Measurements from ENCODE around the gene DIS3L2. TPM values are rescaled to one million over a fixed set of nuclear protein-coding genes. Genes with fewer than 3 reads are reported as not detected.

The DIS3L2 gene
- total RNA-seq, 2 donors from 2014 or later: 39.5 to 42.4 TPM

DNA sequence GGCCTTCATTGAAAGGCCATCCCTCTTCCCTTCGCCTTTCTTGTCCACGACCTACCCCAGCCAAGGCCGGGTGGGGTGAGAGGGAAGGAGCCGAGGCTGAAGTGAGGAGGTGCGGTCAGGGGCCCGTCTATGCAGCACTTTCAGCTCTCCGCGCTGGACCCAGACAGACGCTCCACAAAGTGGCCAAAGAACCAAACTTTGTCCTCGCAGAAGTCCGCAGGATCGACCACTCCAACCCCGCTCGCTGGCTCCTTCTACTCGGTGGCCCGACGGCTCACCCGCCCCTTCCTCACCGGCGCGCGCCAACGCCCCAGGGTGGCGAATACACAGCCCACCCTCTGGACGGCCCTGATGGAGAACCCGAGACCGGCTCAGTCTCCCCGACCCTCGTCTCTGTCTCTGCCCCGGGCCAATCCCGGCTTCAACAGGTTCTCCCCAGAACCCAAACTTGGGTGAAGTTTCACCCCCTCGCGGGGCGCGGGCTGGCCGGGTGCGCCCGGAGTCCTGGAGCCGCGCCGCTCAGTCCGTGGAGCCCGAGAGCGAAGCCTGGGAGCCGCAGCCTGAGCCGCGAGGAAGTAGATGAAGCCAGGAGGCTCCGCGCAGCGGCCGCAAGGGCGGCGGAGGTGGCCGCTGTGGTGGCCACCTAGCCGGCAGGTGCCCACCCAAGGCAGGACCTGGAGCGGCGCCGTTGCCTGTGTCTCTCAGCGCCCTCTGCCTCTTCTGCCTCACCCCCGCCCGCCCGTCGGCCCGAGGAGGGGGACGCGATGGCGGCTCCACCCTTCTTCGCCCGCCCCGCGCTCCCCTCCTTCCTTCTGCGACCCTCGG is 390.4 kb downstream of the DIS3L2 start:
- peaks cover 27% of the 10 kb centered on the region for H3K27me3 ChIP-seq (ENCODE audit: control insufficient read depth, insufficient read depth, low read length, poor library complexity, severe bottlenecking)
- no peak overlapping the region for H3K27ac Mint-ChIP-seq

DNA sequence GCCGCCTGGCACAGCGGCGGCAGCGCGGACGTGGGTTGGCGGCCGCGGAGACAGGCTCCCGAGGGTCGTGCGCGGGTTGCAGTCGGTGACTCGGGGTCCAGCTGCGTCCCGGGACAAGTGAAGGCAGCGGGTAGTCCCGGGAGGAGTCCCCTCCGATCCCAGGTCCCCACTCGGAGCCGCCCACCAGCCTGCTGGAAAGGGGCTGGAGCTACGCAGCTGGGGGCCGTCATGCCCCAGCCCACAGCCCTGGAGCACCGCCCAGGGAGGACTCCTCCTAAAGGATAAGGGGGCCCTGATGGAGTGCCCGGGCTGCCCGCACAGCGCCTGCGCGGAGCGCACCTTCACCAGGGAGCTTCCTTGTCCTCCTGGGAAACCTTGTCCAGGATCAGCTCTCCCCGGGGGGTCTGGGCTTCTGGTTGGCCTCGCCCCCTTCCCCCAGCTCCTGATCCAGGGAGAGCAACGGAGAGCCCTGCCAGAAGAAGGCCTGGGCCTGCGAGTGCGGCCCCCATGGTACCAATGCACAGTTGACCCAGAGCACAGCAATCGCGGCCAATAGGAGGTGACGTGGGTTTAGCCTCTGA is 391.1 kb downstream of the DIS3L2 start:
- H3K4me3 Mint-ChIP-seq: no peak overlapping the region
- H3K27me3 ChIP-seq (ENCODE audit: control insufficient read depth, insufficient read depth, low read length, poor library complexity, severe bottlenecking): peaks cover 27% of the 10 kb centered on the region
- H3K4me1 Mint-ChIP-seq: no peaks in the 10 kb centered on the region
- no peak overlapping the region for H3K4me3 ChIP-seq (ENCODE audit: low read length)
- TF ChIP-seq, protein P1, sequence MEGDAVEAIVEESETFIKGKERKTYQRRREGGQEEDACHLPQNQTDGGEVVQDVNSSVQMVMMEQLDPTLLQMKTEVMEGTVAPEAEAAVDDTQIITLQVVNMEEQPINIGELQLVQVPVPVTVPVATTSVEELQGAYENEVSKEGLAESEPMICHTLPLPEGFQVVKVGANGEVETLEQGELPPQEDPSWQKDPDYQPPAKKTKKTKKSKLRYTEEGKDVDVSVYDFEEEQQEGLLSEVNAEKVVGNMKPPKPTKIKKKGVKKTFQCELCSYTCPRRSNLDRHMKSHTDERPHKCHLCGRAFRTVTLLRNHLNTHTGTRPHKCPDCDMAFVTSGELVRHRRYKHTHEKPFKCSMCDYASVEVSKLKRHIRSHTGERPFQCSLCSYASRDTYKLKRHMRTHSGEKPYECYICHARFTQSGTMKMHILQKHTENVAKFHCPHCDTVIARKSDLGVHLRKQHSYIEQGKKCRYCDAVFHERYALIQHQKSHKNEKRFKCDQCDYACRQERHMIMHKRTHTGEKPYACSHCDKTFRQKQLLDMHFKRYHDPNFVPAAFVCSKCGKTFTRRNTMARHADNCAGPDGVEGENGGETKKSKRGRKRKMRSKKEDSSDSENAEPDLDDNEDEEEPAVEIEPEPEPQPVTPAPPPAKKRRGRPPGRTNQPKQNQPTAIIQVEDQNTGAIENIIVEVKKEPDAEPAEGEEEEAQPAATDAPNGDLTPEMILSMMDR (conservative IDR thresholded peaks at IDR 0.05): no peak
- H3K9me3 Mint-ChIP-seq: peaks cover 23% of the 10 kb centered on the region
- peaks cover 28% of the 10 kb centered on the region for H3K27me3 Mint-ChIP-seq (ENCODE audit: insufficient read depth)
- no peak for DNase-seq
- peaks cover 10% of the 10 kb centered on the region for H3K9me3 ChIP-seq (ENCODE audit: control insufficient read depth, low read length)
- H3K36me3 Mint-ChIP-seq (ENCODE audit: low read depth): no peaks in the 10 kb centered on the region
- H3K9ac ChIP-seq (ENCODE audit: extremely low read depth, low read length, poor library complexity, severe bottlenecking): no peak overlapping the region
- 81 to 83% methylated on average over 8 to 39 of the region's 39 CpGs for WGBS, 2 experiments (ENCODE audit: insufficient coverage in 1 of 2, insufficient read length in 1 of 2)
- no peaks in the 10 kb centered on the region for H3K36me3 ChIP-seq (ENCODE audit: control insufficient read depth, insufficient read depth, low read length)
- H3K27ac ChIP-seq (ENCODE audit: low read depth, low read length): no peak overlapping the region
- H3K4me1 ChIP-seq (ENCODE audit: control insufficient read depth, insufficient read depth, low read length): no peaks in the 10 kb centered on the region
- no peak overlapping the region for H3K27ac Mint-ChIP-seq

More for the DNA sequence above, 390.4 kb downstream of the DIS3L2 start:
- no peaks in the 10 kb centered on the region for H3K36me3 ChIP-seq (ENCODE audit: control insufficient read depth, insufficient read depth, low read length)
- Mint-ChIP-seq H3K9me3 (peaks cover 22% of the 10 kb centered on the region), H3K4me3 (no peak overlapping the region), H3K36me3 (ENCODE audit: low read depth) (no peaks in the 10 kb centered on the region), H3K4me1 (no peaks in the 10 kb centered on the region), H3K27me3 (ENCODE audit: insufficient read depth) (peaks cover 26% of the 10 kb centered on the region)
- H3K4me1 ChIP-seq (ENCODE audit: control insufficient read depth, insufficient read depth, low read length): no peaks in the 10 kb centered on the region
- DNase-seq: no peak
- H3K9me3 ChIP-seq (ENCODE audit: control insufficient read depth, low read length): peaks cover 10% of the 10 kb centered on the region
- no peak overlapping the region for H3K27ac ChIP-seq (ENCODE audit: low read depth, low read length)
- TF ChIP-seq, protein P1 (conservative IDR thresholded peaks at IDR 0.05): no peak
- no peak overlapping the region for H3K9ac ChIP-seq (ENCODE audit: extremely low read depth, low read length, poor library complexity, severe bottlenecking)
- H3K4me3 ChIP-seq (ENCODE audit: low read length): no peak overlapping the region
- 40 to 76% methylated on average over 18 to 73 of the region's 73 CpGs for whole genome bisulfite sequencing, 2 experiments (ENCODE audit: insufficient coverage in 1 of 2, insufficient read length in 1 of 2)

DNA sequence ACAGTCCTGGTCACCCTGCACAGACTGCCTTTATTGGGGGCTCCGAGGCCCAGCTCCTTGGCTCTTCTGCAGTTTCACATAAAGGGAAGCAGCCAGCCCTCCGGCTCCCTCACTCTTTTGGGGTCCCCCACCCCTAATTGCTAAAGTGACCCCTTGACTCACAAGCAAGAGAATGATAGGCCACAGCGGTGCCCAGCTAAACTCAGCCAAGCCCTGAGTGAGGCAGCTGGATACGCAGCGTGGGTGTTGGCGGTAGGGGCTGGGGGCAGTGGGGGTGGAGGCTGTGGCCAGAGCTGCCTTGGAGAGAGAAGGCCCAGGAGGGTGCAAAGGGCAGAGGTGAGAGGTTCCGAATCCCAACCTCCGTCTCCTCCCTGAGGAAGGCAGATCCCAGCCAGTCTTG is 391.6 kb downstream of the DIS3L2 start:
- H3K4me3 ChIP-seq (ENCODE audit: low read length): no peak overlapping the region
- Mint-ChIP-seq H3K4me3 (no peak overlapping the region), H3K9me3 (peaks cover 23% of the 10 kb centered on the region), H3K36me3 (ENCODE audit: low read depth) (no peaks in the 10 kb centered on the region), H3K27me3 (ENCODE audit: insufficient read depth) (peaks cover 28% of the 10 kb centered on the region), H3K4me1 (no peaks in the 10 kb centered on the region), H3K27ac (no peak overlapping the region)
- no peak overlapping the region for H3K9ac ChIP-seq (ENCODE audit: extremely low read depth, low read length, poor library complexity, severe bottlenecking)
- no peaks in the 10 kb centered on the region for H3K4me1 ChIP-seq (ENCODE audit: control insufficient read depth, insufficient read depth, low read length)
- 92 to 97% methylated on average over 8 of the region's 8 CpGs for whole genome bisulfite sequencing, 2 experiments (ENCODE audit: insufficient coverage in 1 of 2, insufficient read length in 1 of 2)
- DNase-seq: no peak
- H3K36me3 ChIP-seq (ENCODE audit: control insufficient read depth, insufficient read depth, low read length): no peaks in the 10 kb centered on the region
- TF ChIP-seq, protein P1 (conservative IDR thresholded peaks at IDR 0.05): no peak
- peaks cover 10% of the 10 kb centered on the region for H3K9me3 ChIP-seq (ENCODE audit: control insufficient read depth, low read length)
- H3K27ac ChIP-seq (ENCODE audit: low read depth, low read length): no peak overlapping the region
- H3K27me3 ChIP-seq (ENCODE audit: control insufficient read depth, insufficient read depth, low read length, poor library complexity, severe bottlenecking): peaks cover 27% of the 10 kb centered on the region

All from endodermal cell (in vitro differentiated cells).